CD1c-positive myeloid dendritic cell (primary cell): Measurements from ENCODE around the gene ABR.
"Not testable (repeated sequence)": the region's sequence is repeated elsewhere in the genome, so short reads cannot be mapped to it uniquely, and the experiment has no call there.

ENCODE experiments used
- DNase-seq: peaks from one replicate; pipeline ENCODE4 v3.0.0-alpha.2; 2016; ENCODE audit errors: extremely low spot score

The ABR gene

DNA sequence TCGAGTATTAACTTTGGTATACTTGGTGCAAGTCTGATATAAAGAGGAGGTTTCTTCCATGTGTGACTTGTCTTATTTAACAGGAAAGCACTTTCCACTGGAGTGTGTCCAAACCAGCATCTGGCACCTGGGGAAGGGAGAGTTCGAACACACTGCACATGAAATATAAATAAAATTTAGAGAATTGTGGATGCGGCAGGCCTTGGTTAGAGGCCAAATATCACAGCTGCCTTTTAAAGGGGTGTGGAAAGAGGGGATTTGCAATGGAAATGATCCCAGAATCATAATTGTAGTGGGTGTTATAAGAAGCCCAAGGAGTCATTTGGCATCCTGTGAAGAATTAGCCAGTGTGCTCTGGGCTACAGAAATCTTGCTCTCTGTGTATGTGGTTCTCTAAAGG is 195.9 kb downstream of the ABR start:
- DNase-seq = no peak

GRCh38 chr17:981292-981658 is 198.5 kb downstream of the ABR start:
- no peak for DNase-seq

- peak; percentile 92 for DNase-seq
These were observed 199.1 kb downstream of the ABR start for GRCh38 chr17:980406-981291.

DNA sequence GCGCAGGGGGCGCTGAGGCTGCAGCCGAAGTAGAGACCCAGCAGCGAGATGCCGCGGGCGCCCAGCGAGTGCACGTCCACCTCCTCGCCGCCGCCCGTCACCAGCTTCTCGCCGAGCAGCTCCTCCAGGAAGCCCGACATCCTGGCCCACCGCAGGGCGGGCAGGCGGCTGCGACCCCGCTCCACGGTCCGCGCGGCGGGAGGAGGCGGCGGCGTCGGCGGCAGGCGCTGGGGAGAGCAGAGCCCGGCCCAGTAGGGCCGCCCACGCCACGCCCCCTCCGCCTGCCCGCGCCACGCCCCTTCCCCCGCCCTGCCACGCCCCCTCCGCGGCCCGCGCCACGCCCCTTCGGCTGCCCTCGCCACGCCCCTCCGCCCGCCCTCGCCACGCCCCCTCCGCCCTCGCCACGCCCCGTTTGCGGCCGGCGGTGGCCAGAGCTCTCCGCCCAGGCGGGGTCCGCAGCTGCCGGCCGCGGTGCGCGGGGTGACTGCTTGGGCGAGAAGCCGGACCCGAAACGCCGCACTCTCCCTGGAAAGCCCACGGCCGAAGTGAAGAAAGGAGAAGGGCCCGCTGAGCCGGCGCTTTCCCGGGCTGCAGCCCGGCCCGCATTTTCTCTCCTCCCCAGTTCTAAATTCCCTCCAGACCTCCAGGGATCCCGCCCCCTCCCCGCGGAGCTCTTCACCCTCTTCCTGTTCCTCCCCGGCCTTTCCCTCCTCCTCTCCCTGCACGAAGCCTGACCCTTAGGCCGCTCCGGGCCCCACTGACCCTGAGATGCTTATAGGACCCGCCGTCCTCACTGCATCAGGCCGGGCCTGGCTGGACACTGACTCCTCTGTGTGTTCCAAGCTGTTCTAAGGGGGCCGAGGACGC is 200.0 kb downstream of the ABR start, which contains the start of gene NXN:
TSS of gene NXN (minus strand) at position 238 of the 867 bp plus-strand sequence.
- peak; percentile 75 for DNase-seq

DNA sequence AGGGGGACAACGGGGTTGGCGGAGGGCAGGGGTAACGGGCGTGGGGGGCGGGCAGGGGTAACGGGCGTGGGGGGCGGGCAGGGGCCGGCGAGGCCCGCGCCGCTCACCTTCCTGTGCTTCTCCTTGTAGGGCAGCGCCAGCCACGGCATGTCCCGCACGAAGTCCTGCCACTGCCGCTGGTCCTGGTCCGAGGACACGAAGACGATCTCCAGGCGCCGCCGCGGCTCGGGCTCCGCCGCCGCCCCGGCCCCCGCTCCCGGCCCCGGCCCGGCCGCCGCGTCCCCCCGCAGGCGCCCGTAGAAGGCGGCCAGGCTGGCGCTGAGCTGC is 200.6 kb downstream of the ABR start:
- no peak for DNase-seq

DNA sequence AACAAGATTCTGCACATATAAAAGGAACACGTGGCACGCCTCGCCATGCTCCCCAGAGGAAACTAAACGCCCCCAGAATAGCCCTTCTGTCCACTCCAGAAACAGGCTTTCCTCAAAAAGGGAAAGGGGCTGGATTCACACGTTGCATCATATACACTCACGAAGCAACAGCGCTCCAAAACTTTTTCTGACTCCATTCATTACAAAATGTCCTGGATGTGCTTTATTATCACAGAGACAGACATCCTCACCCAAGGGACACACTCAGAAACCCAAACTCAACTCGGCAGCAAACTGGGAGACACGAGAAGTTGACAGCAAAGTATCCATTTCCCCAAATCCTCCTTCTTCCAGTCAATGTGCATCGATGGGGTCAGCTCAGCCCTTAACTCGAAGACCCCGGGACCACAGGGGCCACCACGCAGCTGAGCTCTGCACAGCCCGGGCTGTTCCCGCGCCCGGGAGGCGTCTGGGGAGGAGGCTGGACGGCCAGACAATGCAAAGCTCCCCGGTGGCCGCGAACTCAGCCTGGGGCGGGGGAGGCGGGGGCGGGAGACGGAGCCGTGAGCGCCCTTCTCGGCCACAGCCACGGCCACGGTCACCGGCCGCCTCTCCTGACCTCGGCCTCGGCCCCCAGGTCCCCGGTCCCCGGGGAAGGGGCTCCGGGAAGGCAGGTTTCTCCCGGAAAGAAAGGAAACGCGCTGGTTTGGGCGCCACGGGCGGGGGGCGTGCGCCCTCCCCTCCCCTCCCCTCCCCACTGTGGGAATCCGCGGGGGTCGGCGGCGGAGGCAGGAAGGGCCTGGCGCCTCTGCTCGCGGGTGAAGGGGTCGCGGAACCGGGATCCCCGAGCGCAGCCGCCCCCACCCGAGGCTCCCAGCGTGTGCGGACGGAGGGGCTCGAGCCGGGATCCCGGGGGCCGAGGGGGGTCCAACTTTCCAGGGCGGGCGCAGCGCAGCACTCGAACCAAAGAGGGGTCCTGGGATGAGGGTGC is 201.4 kb downstream of the ABR start:
- DNase-seq = peak; percentile 30

GRCh38 chr17:977166-977565 is 202.6 kb downstream of the ABR start:
- DNase-seq = no peak

DNA sequence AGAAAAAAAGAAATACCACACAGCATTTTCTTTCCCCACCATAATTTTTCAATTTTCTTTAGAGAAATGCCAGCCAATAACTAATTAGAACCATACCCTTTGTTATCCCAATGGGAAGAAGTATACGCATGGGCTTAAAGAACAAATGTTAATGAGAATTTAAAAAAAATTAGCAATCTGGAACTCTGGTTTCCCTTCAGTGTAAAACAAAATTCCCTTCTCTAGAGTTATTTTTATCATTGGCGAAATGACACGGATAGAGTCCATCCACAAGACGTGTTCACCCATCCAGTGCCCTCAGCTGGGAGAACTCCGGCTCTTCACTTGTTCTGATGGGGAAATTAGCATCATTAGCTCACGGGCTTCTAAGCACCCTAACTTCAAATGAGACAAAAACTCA is 203.5 kb downstream of the ABR start:
- DNase-seq = no peak

- DNase-seq = peak; percentile 44
These were observed 204.3 kb downstream of the ABR start for GRCh38 chr17:975371-975915.

DNA sequence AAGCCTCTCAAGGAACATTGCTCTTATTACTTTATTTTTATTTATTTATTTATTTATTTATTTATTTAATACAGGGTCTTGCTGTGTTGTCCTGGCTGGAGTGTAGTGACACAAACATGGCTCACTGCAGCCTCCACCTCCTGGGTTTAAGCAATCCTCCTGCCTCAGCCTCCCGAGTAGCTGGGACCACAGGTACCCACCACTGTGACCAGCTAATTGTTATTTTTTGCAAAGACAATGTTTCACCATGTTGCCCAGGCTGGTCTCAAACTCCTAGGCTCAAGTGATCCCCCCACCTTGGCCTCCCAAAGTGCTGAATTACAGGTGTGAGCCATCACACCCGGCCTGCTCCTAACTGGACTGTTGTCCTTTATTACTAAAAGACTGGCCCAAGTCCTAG is 205.0 kb downstream of the ABR start:
- DNase-seq = not testable (repeated sequence)

- DNase-seq = no peak
These were observed 206.7 kb downstream of the ABR start for GRCh38 chr17:973053-973452.

DNA sequence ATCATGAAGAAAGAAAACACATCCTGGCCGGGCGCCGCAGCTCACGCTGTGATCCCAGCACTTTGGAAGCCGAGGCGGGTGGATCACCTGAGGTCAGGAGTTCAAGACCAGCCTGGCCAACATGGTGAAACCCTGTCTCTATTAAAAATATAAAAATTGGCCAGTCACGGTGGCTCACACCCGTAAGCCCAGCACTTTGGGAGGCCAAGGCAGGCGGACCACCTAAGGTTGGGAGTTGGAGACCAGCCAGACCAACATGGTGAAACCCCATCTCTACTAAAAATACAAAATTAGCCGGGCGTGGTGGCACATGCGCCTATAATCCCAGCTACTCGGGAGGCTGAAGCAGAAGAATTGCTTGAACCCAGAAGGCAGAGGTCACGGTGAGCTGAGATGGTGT is 207.9 kb downstream of the ABR start:
- not testable (repeated sequence) for DNase-seq

DNA sequence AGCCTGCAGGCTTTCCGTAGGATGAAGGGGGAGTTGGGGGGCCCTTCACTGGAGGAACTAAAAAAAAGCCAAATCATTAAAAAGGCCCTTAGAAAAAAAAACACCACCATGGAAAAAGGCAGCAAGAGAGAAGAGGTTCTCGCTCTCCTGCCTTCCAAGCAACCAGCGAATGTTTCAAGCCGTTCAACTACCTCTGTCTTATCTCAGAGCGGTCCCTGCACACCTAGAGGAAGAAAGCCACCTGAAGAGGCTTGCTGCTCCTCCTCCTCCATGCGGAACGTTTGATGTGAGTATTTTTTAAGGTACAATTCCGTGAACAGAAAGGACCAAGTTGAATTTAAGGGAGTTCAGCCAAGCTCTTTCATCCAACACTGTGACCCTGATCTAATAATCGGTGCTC is 209.4 kb downstream of the ABR start:
- no peak for DNase-seq

GRCh38 chr17:969811-970355 is 209.9 kb downstream of the ABR start:
- no peak for DNase-seq

GRCh38 chr17:968812-969730 is 210.7 kb downstream of the ABR start:
- DNase-seq = no peak

DNA sequence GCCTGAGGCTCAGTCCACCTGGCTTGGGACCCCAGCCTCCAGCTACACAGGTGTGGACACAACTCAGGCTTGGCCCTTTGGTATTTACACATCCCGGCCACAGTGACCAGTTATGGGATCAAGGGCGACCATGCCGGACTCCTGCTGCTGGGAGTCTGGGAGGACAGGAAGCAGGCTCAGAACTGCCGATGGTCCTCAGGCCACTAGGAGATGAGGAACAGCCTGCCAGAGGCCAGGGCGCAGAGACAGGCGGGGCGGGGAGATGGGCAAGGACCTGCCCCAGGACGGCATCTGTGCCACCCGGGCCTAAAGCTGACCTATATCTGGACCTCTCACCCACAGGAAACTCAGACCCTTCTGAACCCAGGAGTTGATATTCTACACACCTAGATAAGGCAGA is 212.7 kb downstream of the ABR start:
- no peak for DNase-seq

- no peak for DNase-seq
These were observed 214.3 kb downstream of the ABR start for GRCh38 chr17:965311-965989.

DNA sequence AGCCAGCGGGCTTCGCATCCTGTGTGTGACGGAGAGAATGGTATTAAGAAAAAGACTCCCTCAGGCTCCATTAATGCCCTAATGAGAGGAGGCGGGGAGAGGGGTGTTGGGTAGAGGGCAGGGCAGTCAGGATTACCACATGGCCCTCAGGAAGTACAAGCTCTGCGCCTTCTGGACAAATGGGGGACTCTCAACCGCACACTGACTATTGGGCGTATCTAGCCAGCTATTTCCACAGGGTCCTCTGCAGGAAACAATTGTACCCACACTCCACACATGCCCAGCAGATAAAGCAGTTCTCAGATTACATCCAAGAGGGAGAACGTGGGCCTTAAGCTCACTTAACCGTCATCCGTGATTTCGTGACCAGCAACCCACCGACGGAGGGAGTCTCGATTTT is 214.9 kb downstream of the ABR start:
- DNase-seq = no peak

DNA sequence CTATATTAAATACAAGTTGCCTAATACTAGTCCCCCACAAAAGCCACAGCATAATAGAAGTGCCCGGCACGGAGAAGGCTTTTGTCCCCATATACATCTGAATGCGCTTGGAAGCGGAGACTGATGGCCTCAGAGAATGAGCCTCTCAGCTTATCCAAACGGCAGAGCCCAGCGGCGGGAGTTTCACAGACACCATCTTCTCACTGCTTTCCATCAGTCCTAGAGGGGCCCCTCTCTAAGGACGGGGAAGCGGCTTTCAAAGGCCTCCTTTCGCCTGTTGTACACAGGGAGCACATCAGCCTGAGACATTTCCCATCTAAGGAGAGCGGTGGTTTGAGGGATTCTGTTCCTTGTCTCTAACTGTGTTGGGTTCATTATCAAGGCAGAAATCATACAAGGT is 217.1 kb downstream of the ABR start:
- DNase-seq = no peak

DNA sequence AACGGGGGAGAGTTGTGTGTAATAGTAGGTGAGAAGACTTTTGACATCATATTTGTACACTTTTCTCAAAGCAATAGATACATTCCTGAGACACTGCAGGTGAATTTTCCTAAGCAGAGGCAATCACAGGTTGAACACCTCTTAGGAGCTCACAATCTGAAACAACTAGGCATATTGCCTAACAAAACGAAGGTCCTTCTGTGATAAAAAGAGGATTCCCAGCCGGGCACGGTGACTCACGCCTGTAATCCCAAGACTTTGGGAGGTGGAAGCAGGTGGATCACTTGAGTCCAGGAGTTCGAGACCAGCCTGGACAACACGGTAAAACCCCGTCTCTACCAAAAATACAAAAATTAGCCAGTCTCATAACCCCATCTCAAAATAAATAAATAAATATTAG is 217.6 kb downstream of the ABR start:
- DNase-seq = no peak
